RWPE2 (cell line): ENCODE data around the gene TSPEAR.

Source experiments
- ATAC-seq: fragments of 200-7000 bp; cut with Tn5 transposase; 3 replicates; pipeline ENCODE4 v1.9.1; 2021; ENCODE audit warnings: low read depth
- DNase-seq: peaks from one replicate; pipeline ENCODE4 v3.0.0-alpha.2; 2020; ENCODE audit warnings: low spot score
- H3K27ac ChIP-seq: fragments of 450-650 bp; 2 replicates; pipeline ENCODE4 v1.5.1; 2017; ENCODE audit warnings: mild to moderate bottlenecking; ENCODE audit not compliant: poor library complexity, severe bottlenecking
- H3K27me3 ChIP-seq: fragments of 250-450 bp; sonication (Bioruptor Pico); 2 replicates; pipeline ENCODE4 v1.5.1; 2021; ENCODE audit warnings: mild to moderate bottlenecking, moderate library complexity; ENCODE audit not compliant: insufficient read depth, poor library complexity, severe bottlenecking
- H3K36me3 ChIP-seq: fragments of 250-450 bp; sonication (Bioruptor Pico); 2 replicates; pipeline ENCODE4 v1.5.1; 2020; ENCODE audit warnings: low read depth, mild to moderate bottlenecking, moderate library complexity
- H3K4me1 ChIP-seq: fragments of 250-450 bp; sonication (Bioruptor Pico); 2 replicates; pipeline ENCODE4 v1.5.1; 2021; ENCODE audit warnings: mild to moderate bottlenecking, moderate library complexity; ENCODE audit not compliant: insufficient read depth, poor library complexity, severe bottlenecking
- H3K4me3 ChIP-seq: fragments of 250-450 bp; sonication (Bioruptor Pico); 2 replicates; pipeline ENCODE4 v1.5.1; 2021; ENCODE audit warnings: mild to moderate bottlenecking, moderate library complexity; ENCODE audit not compliant: severe bottlenecking
- H3K9me3 ChIP-seq: fragments of 250-450 bp; sonication (Bioruptor Pico); 2 replicates; pipeline ENCODE4 v1.5.1; 2021; ENCODE audit warnings: mild to moderate bottlenecking, moderate library complexity; ENCODE audit not compliant: severe bottlenecking
- TF ChIP-seq, protein P1 (sequence below): fragments of 450-650 bp; IDR thresholded peaks from one replicate; pipeline ENCODE4 v1.5.1; 2017; ENCODE audit warnings: mild to moderate bottlenecking, moderate library complexity; ENCODE audit not compliant: poor library complexity, severe bottlenecking

Gene TSPEAR

DNA sequence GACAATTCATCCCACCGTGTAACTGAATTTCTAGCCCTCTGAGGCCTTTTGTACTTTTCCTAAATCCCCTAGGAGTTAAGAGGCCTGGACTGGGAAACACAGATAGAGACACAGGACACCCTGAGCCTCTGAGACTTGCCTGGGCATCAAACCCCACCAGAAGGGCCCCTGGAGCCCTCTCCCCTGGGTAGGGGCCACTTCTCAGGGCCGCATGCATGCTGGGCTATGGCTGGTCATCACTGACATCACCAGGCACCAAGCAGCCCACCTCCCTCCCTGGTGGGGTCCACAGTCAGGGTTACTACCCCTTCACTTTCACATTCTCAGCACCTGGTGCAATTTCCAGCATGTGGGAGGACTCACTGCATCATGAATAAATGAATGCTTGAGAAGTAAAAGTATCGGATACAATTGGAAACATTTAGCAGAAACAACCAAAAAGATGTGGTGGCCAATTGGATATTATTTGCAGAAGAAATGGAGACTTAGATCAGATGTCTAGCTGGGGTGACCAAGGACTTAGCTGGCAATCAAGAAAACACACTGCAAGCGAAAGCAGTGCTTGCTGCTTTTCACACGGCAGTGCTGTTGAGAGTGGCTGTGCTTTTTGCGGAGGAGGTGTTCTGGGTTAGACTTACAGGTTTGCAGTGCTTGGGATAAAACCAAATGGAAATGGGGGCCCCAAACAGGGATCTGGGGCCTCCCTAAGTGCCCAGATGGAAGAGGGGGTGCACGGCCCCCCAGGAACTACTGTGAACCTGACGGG is 111.9 kb downstream of the TSPEAR start:
- no peak overlapping the region for H3K27ac ChIP-seq
- ATAC-seq (no peak), DNase-seq (no peak)
- H3K4me3 ChIP-seq: no peak overlapping the region
- peaks cover 4% of the 10 kb centered on the region for H3K27me3 ChIP-seq
- TF ChIP-seq, protein P1, sequence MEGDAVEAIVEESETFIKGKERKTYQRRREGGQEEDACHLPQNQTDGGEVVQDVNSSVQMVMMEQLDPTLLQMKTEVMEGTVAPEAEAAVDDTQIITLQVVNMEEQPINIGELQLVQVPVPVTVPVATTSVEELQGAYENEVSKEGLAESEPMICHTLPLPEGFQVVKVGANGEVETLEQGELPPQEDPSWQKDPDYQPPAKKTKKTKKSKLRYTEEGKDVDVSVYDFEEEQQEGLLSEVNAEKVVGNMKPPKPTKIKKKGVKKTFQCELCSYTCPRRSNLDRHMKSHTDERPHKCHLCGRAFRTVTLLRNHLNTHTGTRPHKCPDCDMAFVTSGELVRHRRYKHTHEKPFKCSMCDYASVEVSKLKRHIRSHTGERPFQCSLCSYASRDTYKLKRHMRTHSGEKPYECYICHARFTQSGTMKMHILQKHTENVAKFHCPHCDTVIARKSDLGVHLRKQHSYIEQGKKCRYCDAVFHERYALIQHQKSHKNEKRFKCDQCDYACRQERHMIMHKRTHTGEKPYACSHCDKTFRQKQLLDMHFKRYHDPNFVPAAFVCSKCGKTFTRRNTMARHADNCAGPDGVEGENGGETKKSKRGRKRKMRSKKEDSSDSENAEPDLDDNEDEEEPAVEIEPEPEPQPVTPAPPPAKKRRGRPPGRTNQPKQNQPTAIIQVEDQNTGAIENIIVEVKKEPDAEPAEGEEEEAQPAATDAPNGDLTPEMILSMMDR: no peak
- H3K9me3 ChIP-seq: no peaks in the 10 kb centered on the region
- no peaks in the 10 kb centered on the region for H3K36me3 ChIP-seq
- no peaks in the 10 kb centered on the region for H3K4me1 ChIP-seq

DNA sequence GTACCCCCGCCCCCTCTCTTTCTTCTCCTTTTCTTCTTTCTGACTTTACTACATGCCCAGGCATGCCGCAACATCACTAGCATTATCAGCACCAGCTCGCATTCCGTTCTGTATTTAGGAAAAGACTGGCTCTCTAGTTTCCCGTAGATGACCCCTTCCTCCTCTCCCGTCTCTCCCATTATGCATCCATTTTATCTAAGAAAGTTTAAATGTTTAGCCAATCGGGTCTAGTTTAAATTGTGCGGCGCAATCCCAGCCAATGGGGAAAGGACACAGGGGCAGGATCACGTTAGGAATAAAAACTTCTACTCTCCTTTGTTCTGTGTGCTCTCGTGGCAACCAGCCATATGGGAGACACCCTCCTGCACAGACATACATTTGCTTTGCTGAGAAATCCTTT is 113.3 kb downstream of the TSPEAR start:
- TF ChIP-seq, protein P1: no peak
- no peak overlapping the region for H3K4me3 ChIP-seq
- no peak for ATAC-seq
- no peaks in the 10 kb centered on the region for H3K9me3 ChIP-seq
- H3K27me3 ChIP-seq: no peaks in the 10 kb centered on the region
- no peaks in the 10 kb centered on the region for H3K36me3 ChIP-seq
- DNase-seq: no peak
- H3K27ac ChIP-seq: no peak overlapping the region
- H3K4me1 ChIP-seq: no peaks in the 10 kb centered on the region

- Histone ChIP-seq H3K4me1 (no peaks in the 10 kb centered on the region), H3K27ac (no peak overlapping the region), H3K36me3 (no peaks in the 10 kb centered on the region), H3K9me3 (no peaks in the 10 kb centered on the region), H3K27me3 (no peaks in the 10 kb centered on the region), H3K4me3 (no peak overlapping the region)
- DNase-seq (peak; percentile 38), ATAC-seq (peak; percentile 84)
- TF ChIP-seq, protein P1: no peak
These were observed 115.2 kb downstream of the TSPEAR start for GRCh38 chr21:44596068-44596725.

GRCh38 chr21:44595524-44595923 is 115.8 kb downstream of the TSPEAR start:
- TF ChIP-seq, protein P1: no peak
- Histone ChIP-seq H3K4me3 (no peak overlapping the region), H3K36me3 (no peaks in the 10 kb centered on the region), H3K4me1 (no peaks in the 10 kb centered on the region), H3K27ac (no peak overlapping the region), H3K9me3 (no peaks in the 10 kb centered on the region), H3K27me3 (no peaks in the 10 kb centered on the region)
- no peak for DNase-seq
- no peak for ATAC-seq

DNA sequence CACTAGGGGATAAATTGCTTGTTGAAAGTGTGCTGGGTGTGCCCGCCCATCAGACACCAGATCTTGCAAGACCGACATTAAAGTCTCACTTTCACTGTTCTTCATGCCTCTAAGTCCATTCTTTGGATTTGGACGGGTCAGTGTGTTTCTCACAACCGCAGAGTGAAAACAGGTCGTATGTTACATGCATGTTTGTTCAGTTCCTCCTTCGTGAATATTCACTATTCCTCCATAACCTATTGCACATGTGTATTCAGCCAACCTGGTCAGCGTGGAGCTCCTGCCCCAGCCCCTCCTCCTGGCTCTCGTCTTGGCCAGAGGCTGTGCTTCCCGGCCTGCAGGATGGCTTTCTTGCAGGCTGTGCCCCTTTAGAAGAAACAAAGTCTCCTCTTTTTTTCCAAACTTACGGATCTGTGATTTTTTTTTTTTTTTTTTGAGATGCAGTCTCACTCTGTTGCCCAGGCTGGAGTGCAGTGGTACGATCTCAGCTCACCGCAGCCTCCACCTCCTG is 116.9 kb downstream of the TSPEAR start:
- H3K9me3 ChIP-seq: no peaks in the 10 kb centered on the region
- DNase-seq (no peak), ATAC-seq (no peak)
- no peaks in the 10 kb centered on the region for H3K4me1 ChIP-seq
- no peaks in the 10 kb centered on the region for H3K27me3 ChIP-seq
- H3K27ac ChIP-seq: no peak overlapping the region
- no peaks in the 10 kb centered on the region for H3K36me3 ChIP-seq
- TF ChIP-seq, protein P1: no peak
- H3K4me3 ChIP-seq: no peak overlapping the region
